ENCODE results near the gene DEAF1.

The DEAF1 gene

GRCh38 chr11:674406-674805 lies 20.6 kb downstream of the DEAF1 start:
- no peak for DNase-seq (ENCODE audit: extremely low read depth, low read depth)
- no peak overlapping the region for H3K4me3 ChIP-seq (replicated peaks; ENCODE audit: low read depth, low read length)
- TF ChIP-seq CTCF (IDR thresholded peaks at IDR 0.05; ENCODE audit: low read depth, low read length, missing control alignments): no peak

- TF ChIP-seq CTCF (IDR thresholded peaks at IDR 0.05; ENCODE audit: low read depth, low read length, missing control alignments): no peak
- no peak for DNase-seq (ENCODE audit: extremely low read depth, low read depth)
- no peak overlapping the region for H3K4me3 ChIP-seq (replicated peaks; ENCODE audit: low read depth, low read length)
Observed at GRCh38 chr11:673866-674265, 21.2 kb downstream of the DEAF1 start.

- no peak for TF ChIP-seq CTCF (IDR thresholded peaks at IDR 0.05; ENCODE audit: low read depth, low read length, missing control alignments)
- H3K4me3 ChIP-seq (replicated peaks; ENCODE audit: low read depth, low read length): no peak overlapping the region
- no peak for DNase-seq (ENCODE audit: extremely low read depth, low read depth)
Observed at GRCh38 chr11:665704-666281, 29.2 kb downstream of the DEAF1 start.

GRCh38 chr11:665062-665703 lies 29.8 kb downstream of the DEAF1 start:
- H3K4me3 ChIP-seq (replicated peaks; ENCODE audit: low read depth, low read length): no peak overlapping the region
- no peak for TF ChIP-seq CTCF (IDR thresholded peaks at IDR 0.05; ENCODE audit: low read depth, low read length, missing control alignments)
- DNase-seq (ENCODE audit: extremely low read depth, low read depth): no peak

GRCh38 chr11:662689-663274 lies 32.2 kb downstream of the DEAF1 start:
- peak; percentile 75 for TF ChIP-seq CTCF (IDR thresholded peaks at IDR 0.05; ENCODE audit: low read depth, low read length, missing control alignments)
- peak; percentile 20 for DNase-seq (ENCODE audit: extremely low read depth, low read depth)
- no peak overlapping the region for H3K4me3 ChIP-seq (replicated peaks; ENCODE audit: low read depth, low read length)

- no peak for DNase-seq (ENCODE audit: extremely low read depth, low read depth)
- no peak for TF ChIP-seq CTCF (IDR thresholded peaks at IDR 0.05; ENCODE audit: low read depth, low read length, missing control alignments)
- no peak overlapping the region for H3K4me3 ChIP-seq (replicated peaks; ENCODE audit: low read depth, low read length)
Observed at GRCh38 chr11:660681-661444, 34.2 kb downstream of the DEAF1 start.

Data from HFF-Myc (cell line).